Gastrocnemius medialis (tissue), 4 donors: ENCODE data around the gene TDRD3. TPM values are rescaled to one million over a fixed set of nuclear protein-coding genes. Genes with fewer than 3 reads are reported as not detected.
A peak's percentile ranks its signal among the peaks of the same experiment; 100 is the strongest.

Experiments used
- ATAC-seq, 2 donors: fragments of 150-250 bp; one replicate each; pipeline ENCODE4 v1.9.1; 2016
- DNase-seq, 2 donors: peaks; one replicate each; pipeline ENCODE4 v3.0.0-alpha.2; 2019
- H3K27ac ChIP-seq, 4 donors: fragments of 200-600 bp; sonication (generic); 1 replicate in 1 of 4; 2 replicates in 3 of 4; pipeline ENCODE4 v1.5.1; 2016 to 2018; ENCODE audit warnings: mild to moderate bottlenecking in 2 of 4, moderate library complexity in 1 of 4
- H3K27me3 ChIP-seq, 3 donors: fragments of 200-600 bp; sonication (generic) in 2 of 3; 1 replicate in 1 of 3; 2 replicates in 2 of 3; pipeline versions ENCODE4 v1.5.1 to v1.6.0; 2016 to 2019; ENCODE audit warnings: mild to moderate bottlenecking in 1 of 3, moderate library complexity in 1 of 3
- H3K36me3 ChIP-seq, 2 donors: fragments of 200-600 bp; sonication (generic) in 1 of 2; one replicate each; pipeline ENCODE4 v1.5.1; 2017 to 2018
- H3K4me1 ChIP-seq, 2 donors: fragments of 200-600 bp; sonication (generic) in 1 of 2; one replicate each; pipeline ENCODE4 v1.5.1; 2016 to 2017; ENCODE audit warnings: mild to moderate bottlenecking in 2 of 2
- H3K4me3 ChIP-seq, 4 donors: fragments of 200-600 bp; sonication (generic) in 3 of 4; 1 replicate in 1 of 4; 2 replicates in 3 of 4; pipeline ENCODE4 v1.5.1; 2016 to 2019; ENCODE audit warnings: mild to moderate bottlenecking in 2 of 4
- H3K9me3 ChIP-seq, 3 donors: fragments of 200-600 bp; sonication (generic) in 2 of 3; 1 replicate in 1 of 3; 2 replicates in 2 of 3; pipeline ENCODE4 v1.5.1; 2016 to 2019
- POLR2A ChIP-seq, 2 donors: fragments of 450-650 bp; IDR thresholded peaks; one replicate each; pipeline ENCODE4 v1.6.1; 2017; ENCODE audit warnings: antibody characterized with exemption in 2 of 2, mild to moderate bottlenecking in 2 of 2, moderate library complexity in 2 of 2
- in situ Hi-C, 4 donors: fragments of 200-750 bp; cut with MboI; loops; one replicate each; pipeline versions ENCODE4 v1.15.0 to v1.8.0; 2017; ENCODE audit warnings: low sequenced_read_pairs in 4 of 4
- intact Hi-C: fragments of 100-400 bp; cut with DNase I; formaldehyde crosslinking; loops from one replicate; pipeline ENCODE4 v1.15.1; 2023; ENCODE audit warnings: low total_unique reads
- total RNA-seq, 4 donors: library from RNA; depleted of rRNA; stranded (reverse); fragments of >200 nt; gene quantifications; one replicate each; pipeline versions ENCODE4 v1.1.0 to v1.2.3, GENCODE V29; 2016
- TF ChIP-seq, protein P1 (sequence below), 5 experiments: fragments of 450-650 bp in 3 of 5; fragments of 200-600 bp in 2 of 5; sonication (generic) in 2 of 5; IDR thresholded peaks in 4 of 5; conservative IDR thresholded peaks in 1 of 5; 1 replicate in 4 of 5; 2 replicates in 1 of 5; pipeline ENCODE4 v1.5.1; 2016 to 2019; ENCODE audit warnings: antibody characterized with exemption in 5 of 5, mild to moderate bottlenecking in 3 of 5, moderate library complexity in 3 of 5

TDRD3 gene
- total RNA-seq, 4 donors from 2014 or later: 13.1 to 37.8 (median 17.7) TPM

GRCh38 chr13:60395971-60396782 is 843 bp upstream of the TDRD3 start:
- intact Hi-C loops: loop anchor here (2.0 to 5.0 kb wide), 2 partner anchors 36 to 231 kb away; no protein-coding TSS in a partner anchor

GRCh38 chr13:60397704-60398378 is 821 bp downstream of the TDRD3 start:
- peak in 1 of 2 donors; percentile 7 for TF ChIP-seq POLR2A (IDR thresholded peaks at IDR 0.05)
- TF ChIP-seq, protein P1, sequence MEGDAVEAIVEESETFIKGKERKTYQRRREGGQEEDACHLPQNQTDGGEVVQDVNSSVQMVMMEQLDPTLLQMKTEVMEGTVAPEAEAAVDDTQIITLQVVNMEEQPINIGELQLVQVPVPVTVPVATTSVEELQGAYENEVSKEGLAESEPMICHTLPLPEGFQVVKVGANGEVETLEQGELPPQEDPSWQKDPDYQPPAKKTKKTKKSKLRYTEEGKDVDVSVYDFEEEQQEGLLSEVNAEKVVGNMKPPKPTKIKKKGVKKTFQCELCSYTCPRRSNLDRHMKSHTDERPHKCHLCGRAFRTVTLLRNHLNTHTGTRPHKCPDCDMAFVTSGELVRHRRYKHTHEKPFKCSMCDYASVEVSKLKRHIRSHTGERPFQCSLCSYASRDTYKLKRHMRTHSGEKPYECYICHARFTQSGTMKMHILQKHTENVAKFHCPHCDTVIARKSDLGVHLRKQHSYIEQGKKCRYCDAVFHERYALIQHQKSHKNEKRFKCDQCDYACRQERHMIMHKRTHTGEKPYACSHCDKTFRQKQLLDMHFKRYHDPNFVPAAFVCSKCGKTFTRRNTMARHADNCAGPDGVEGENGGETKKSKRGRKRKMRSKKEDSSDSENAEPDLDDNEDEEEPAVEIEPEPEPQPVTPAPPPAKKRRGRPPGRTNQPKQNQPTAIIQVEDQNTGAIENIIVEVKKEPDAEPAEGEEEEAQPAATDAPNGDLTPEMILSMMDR (IDR thresholded peaks at IDR 0.05 in 4 of 5, conservative IDR thresholded peaks at IDR 0.05 in 1 of 5): no peak
- DNase-seq (peak; percentile 6 to 43), ATAC-seq (peak; percentile 25 to 36)
- no peaks in the 10 kb centered on the region for H3K27me3 ChIP-seq
- in situ Hi-C loops: loop anchor here in 3 of 4 donors (10.0 to 25.0 kb wide), 2 partner anchors 233 to 236 kb away; partner anchors contain the start of gene DIAPH3 (in 3 of the 3)
- peaks cover 28 to 42% of the 10 kb centered on the region in 2 donors for H3K4me1 ChIP-seq
- peak overlapping the region; percentile 68 to 83 (median 74) for H3K4me3 ChIP-seq
- no peaks in the 10 kb centered on the region for H3K9me3 ChIP-seq
- intact Hi-C loops: loop anchor here (2.0 to 5.0 kb wide), 2 partner anchors 34 to 233 kb away; no protein-coding TSS in a partner anchor
- H3K36me3 ChIP-seq: no peaks in the 10 kb centered on the region
- peak overlapping the region; percentile 93 to 98 (median 96) for H3K27ac ChIP-seq

More at GRCh38 chr13:60395971-60396782, 843 bp upstream of the TDRD3 start:
- H3K4me1 ChIP-seq: peaks cover 28 to 29% of the 10 kb centered on the region in 2 donors
- ATAC-seq: peak; percentile 78 to 83
- H3K9me3 ChIP-seq: no peaks in the 10 kb centered on the region
- DNase-seq: peak; percentile 90 to 92
- peak overlapping the region; percentile 93 to 98 (median 96) for H3K27ac ChIP-seq
- peak; percentile 63 for TF ChIP-seq POLR2A (IDR thresholded peaks at IDR 0.05)
- TF ChIP-seq, protein P1 (IDR thresholded peaks at IDR 0.05 in 4 of 5, conservative IDR thresholded peaks at IDR 0.05 in 1 of 5): no peak
- in situ Hi-C loops: loop anchor here in 3 of 4 donors (10.0 to 25.0 kb wide), 2 partner anchors 231 to 234 kb away; partner anchors contain the start of gene DIAPH3 (in 3 of the 3)
- H3K27me3 ChIP-seq: no peaks in the 10 kb centered on the region
- peak overlapping the region; percentile 68 to 91 (median 79) for H3K4me3 ChIP-seq
- no peaks in the 10 kb centered on the region for H3K36me3 ChIP-seq

- ATAC-seq (no peak), DNase-seq (no peak)
- no peaks in the 10 kb centered on the region for H3K36me3 ChIP-seq
- intact Hi-C loops (loop anchor here (5.0 kb wide), 1 partner anchor 34 kb away; no protein-coding TSS in a partner anchor), in situ Hi-C loops (loop anchor here in 3 of 4 donors (10.0 to 25.0 kb wide), 2 partner anchors 234 to 236 kb away; partner anchors contain the start of gene DIAPH3 (in 3 of the 3))
- H3K4me3 ChIP-seq: peak overlapping the region; percentile 68 to 83 (median 74)
- H3K27ac ChIP-seq: peak overlapping the region; percentile 93 to 98 (median 96)
- H3K27me3 ChIP-seq: no peaks in the 10 kb centered on the region
- no peaks in the 10 kb centered on the region for H3K9me3 ChIP-seq
- H3K4me1 ChIP-seq: peaks cover 34 to 45% of the 10 kb centered on the region in 2 donors
- TF ChIP-seq POLR2A (IDR thresholded peaks at IDR 0.05): no peak
- TF ChIP-seq, protein P1 (IDR thresholded peaks at IDR 0.05 in 4 of 5, conservative IDR thresholded peaks at IDR 0.05 in 1 of 5): no peak
Measured at GRCh38 chr13:60398379-60398891, 1.4 kb downstream of the TDRD3 start.

- H3K27ac ChIP-seq: peak overlapping the region; percentile 93 to 98 (median 96)
- peaks cover 34 to 45% of the 10 kb centered on the region in 2 donors for H3K4me1 ChIP-seq
- H3K9me3 ChIP-seq: no peaks in the 10 kb centered on the region
- H3K27me3 ChIP-seq: no peaks in the 10 kb centered on the region
- no peaks in the 10 kb centered on the region for H3K36me3 ChIP-seq
- in situ Hi-C loops: loop anchor here in 3 of 4 donors (10.0 to 25.0 kb wide), 2 partner anchors 234 to 237 kb away; partner anchors contain the start of gene DIAPH3 (in 3 of the 3)
- DNase-seq: no peak
- intact Hi-C loops: loop anchor here (5.0 kb wide), 1 partner anchor 33 kb away; no protein-coding TSS in a partner anchor
- ATAC-seq: no peak
- H3K4me3 ChIP-seq: peak overlapping the region; percentile 68 to 83 (median 74)
- TF ChIP-seq POLR2A (IDR thresholded peaks at IDR 0.05): no peak
- TF ChIP-seq, protein P1 (IDR thresholded peaks at IDR 0.05 in 4 of 5, conservative IDR thresholded peaks at IDR 0.05 in 1 of 5): no peak
Measured at GRCh38 chr13:60398907-60399589, 2.0 kb downstream of the TDRD3 start.
